Hypothalamus (tissue), 51 donors: ENCODE results near the gene LRRC28.
"Not testable (repeated sequence)": the region's sequence is repeated elsewhere in the genome, so short reads cannot be mapped to it uniquely, and the experiment has no call there.

Experiments
- DNase-seq, 51 donors: peaks; one replicate each; lab custom pipeline; 2025; lab: John Stamatoyannopoulos, UW

LRRC28 gene

GRCh38 chr15:99386391-99386790, 135.1 kb downstream of the LRRC28 start:
- no peak for DNase-seq

- no peak for DNase-seq
Measured at GRCh38 chr15:99387421-99388168, 136.3 kb downstream of the LRRC28 start.

- no peak for DNase-seq
Measured at GRCh38 chr15:99390667-99391066, 139.4 kb downstream of the LRRC28 start.

- no peak for DNase-seq
Measured at GRCh38 chr15:99393641-99394040, 142.4 kb downstream of the LRRC28 start.

GRCh38 chr15:99396375-99396774, 145.1 kb downstream of the LRRC28 start:
- DNase-seq, result no peak

GRCh38 chr15:99399061-99399460, 147.8 kb downstream of the LRRC28 start:
- no peak for DNase-seq

- no peak for DNase-seq
Measured at GRCh38 chr15:99399618-99400017, 148.3 kb downstream of the LRRC28 start.

- not testable (repeated sequence) for DNase-seq
Measured at GRCh38 chr15:99401216-99401615, 149.9 kb downstream of the LRRC28 start.

- no peak for DNase-seq
Measured at GRCh38 chr15:99402014-99402729, 150.9 kb downstream of the LRRC28 start.

- DNase-seq, result no peak
Measured at GRCh38 chr15:99403597-99403996, 152.3 kb downstream of the LRRC28 start.

- DNase-seq, result no peak
Measured at GRCh38 chr15:99404454-99404853, 153.2 kb downstream of the LRRC28 start.

- no peak for DNase-seq
Measured at GRCh38 chr15:99406120-99406519, 154.8 kb downstream of the LRRC28 start.

- DNase-seq, result no peak
Measured at GRCh38 chr15:99406716-99407487, 155.6 kb downstream of the LRRC28 start.

GRCh38 chr15:99407716-99408115, 156.4 kb downstream of the LRRC28 start:
- no peak for DNase-seq

- peak in 5 of 51 donors; percentile 4 to 14 (median 12) for DNase-seq
Measured at GRCh38 chr15:99408236-99409096, 157.2 kb downstream of the LRRC28 start.

GRCh38 chr15:99409097-99409473, 157.8 kb downstream of the LRRC28 start:
- peak in 20 of 51 donors; percentile 12 to 57 (median 29) for DNase-seq

GRCh38 chr15:99409560-99409959, 158.3 kb downstream of the LRRC28 start:
- no peak for DNase-seq

GRCh38 chr15:99410477-99410876, 159.2 kb downstream of the LRRC28 start:
- no peak for DNase-seq

GRCh38 chr15:99411234-99411633, 160.0 kb downstream of the LRRC28 start:
- no peak for DNase-seq

GRCh38 chr15:99412082-99412481, 160.8 kb downstream of the LRRC28 start:
- no peak for DNase-seq
